Measurements from ENCODE around the gene PMS1.
"Not testable (repeated sequence)": the region's sequence is repeated elsewhere in the genome, so short reads cannot be mapped to it uniquely, and the experiment has no call there.

Gene PMS1

GRCh38 chr2:189818249-189819038 is 34.2 kb downstream of the PMS1 start:
- DNase-seq (ENCODE audit: low read depth), result no peak

- DNase-seq (ENCODE audit: low read depth), result no peak
Measured at GRCh38 chr2:189819297-189819704, 35.1 kb downstream of the PMS1 start.

- DNase-seq (ENCODE audit: low read depth), result no peak
Measured at GRCh38 chr2:189821953-189822748, 37.9 kb downstream of the PMS1 start.

- DNase-seq (ENCODE audit: low read depth), result no peak
Measured at GRCh38 chr2:189824694-189825396, 40.6 kb downstream of the PMS1 start.

- DNase-seq (ENCODE audit: low read depth), result no peak
Measured at GRCh38 chr2:189826039-189826438, 41.8 kb downstream of the PMS1 start.

GRCh38 chr2:189829102-189829833 is 45.0 kb downstream of the PMS1 start:
- DNase-seq (ENCODE audit: low read depth), result no peak

GRCh38 chr2:189830510-189830909 is 46.3 kb downstream of the PMS1 start:
- no peak for DNase-seq (ENCODE audit: low read depth)

- DNase-seq (ENCODE audit: low read depth), result no peak
Measured at GRCh38 chr2:189834059-189834458, 49.8 kb downstream of the PMS1 start.

GRCh38 chr2:189834642-189835041 is 50.4 kb downstream of the PMS1 start:
- DNase-seq (ENCODE audit: low read depth), result not testable (repeated sequence)

GRCh38 chr2:189835855-189836558 is 51.8 kb downstream of the PMS1 start:
- DNase-seq (ENCODE audit: low read depth), result no peak

- DNase-seq (ENCODE audit: low read depth), result no peak
Measured at GRCh38 chr2:189836644-189837043, 52.4 kb downstream of the PMS1 start.

GRCh38 chr2:189837326-189837725 is 53.1 kb downstream of the PMS1 start:
- DNase-seq (ENCODE audit: low read depth), result no peak

GRCh38 chr2:189841019-189841418 is 56.8 kb downstream of the PMS1 start:
- no peak for DNase-seq (ENCODE audit: low read depth)

GRCh38 chr2:189848276-189848675 is 64.0 kb downstream of the PMS1 start:
- DNase-seq (ENCODE audit: low read depth), result no peak

GRCh38 chr2:189849550-189849949 is 65.3 kb downstream of the PMS1 start:
- no peak for DNase-seq (ENCODE audit: low read depth)

GRCh38 chr2:189851174-189851826 is 67.0 kb downstream of the PMS1 start:
- no peak for DNase-seq (ENCODE audit: low read depth)

- no peak for DNase-seq (ENCODE audit: low read depth)
Measured at GRCh38 chr2:189854187-189854586, 69.9 kb downstream of the PMS1 start.

- DNase-seq (ENCODE audit: low read depth), result no peak
Measured at GRCh38 chr2:189854940-189855339, 70.7 kb downstream of the PMS1 start.

GRCh38 chr2:189858291-189858690 is 74.0 kb downstream of the PMS1 start:
- no peak for DNase-seq (ENCODE audit: low read depth)

GRCh38 chr2:189860161-189860560 is 75.9 kb downstream of the PMS1 start:
- DNase-seq (ENCODE audit: low read depth), result no peak

GRCh38 chr2:189862751-189863150 is 78.5 kb downstream of the PMS1 start:
- DNase-seq (ENCODE audit: low read depth), result no peak
